SJSA1 (cell line): ENCODE data around the gene TPM4. TPM values are rescaled to one million over a fixed set of nuclear protein-coding genes. Genes with fewer than 3 reads are reported as not detected.

Experiments
- DNase-seq, 2 experiments: peaks; one replicate each; pipeline ENCODE4 v3.0.0-alpha.2; 2015 to 2020; ENCODE audit warnings: low spot score in 2 of 2, low read depth in 1 of 2
- H3K27ac ChIP-seq: fragments of 250-450 bp; sonication (Bioruptor Pico); 2 replicates; pipeline ENCODE4 v1.5.1; 2020; ENCODE audit warnings: mild to moderate bottlenecking, moderate library complexity
- H3K27me3 ChIP-seq: fragments of 250-450 bp; sonication (Bioruptor Pico); replicated peaks from 2 replicates; pipeline ENCODE4 v1.5.1; 2020; ENCODE audit warnings: mild to moderate bottlenecking, moderate library complexity
- H3K36me3 ChIP-seq: fragments of 250-450 bp; sonication (Bioruptor Pico); 2 replicates; pipeline ENCODE4 v1.5.1; 2020; ENCODE audit warnings: mild to moderate bottlenecking
- H3K4me1 ChIP-seq: fragments of 250-450 bp; sonication (Bioruptor Pico); replicated peaks from 2 replicates; pipeline ENCODE4 v1.6.1; 2021; ENCODE audit warnings: mild to moderate bottlenecking
- H3K4me3 ChIP-seq: fragments of 250-450 bp; sonication (Bioruptor Pico); 2 replicates; pipeline ENCODE4 v1.5.1; 2020; ENCODE audit warnings: mild to moderate bottlenecking
- H3K9me3 ChIP-seq: fragments of 250-450 bp; sonication (Bioruptor Pico); replicated peaks from 2 replicates; pipeline ENCODE4 v1.5.1; 2020; ENCODE audit warnings: mild to moderate bottlenecking
- total RNA-seq: library from RNA; depleted of rRNA; stranded (reverse); fragments of >200 nt; shearing (Covaris generic); gene quantifications from 2 replicates; pipeline ENCODE4 v1.2.3, GENCODE V29; 2014

Gene TPM4
- total RNA-seq, 1 experiment from 2014 or later, result 1,990 TPM

DNA sequence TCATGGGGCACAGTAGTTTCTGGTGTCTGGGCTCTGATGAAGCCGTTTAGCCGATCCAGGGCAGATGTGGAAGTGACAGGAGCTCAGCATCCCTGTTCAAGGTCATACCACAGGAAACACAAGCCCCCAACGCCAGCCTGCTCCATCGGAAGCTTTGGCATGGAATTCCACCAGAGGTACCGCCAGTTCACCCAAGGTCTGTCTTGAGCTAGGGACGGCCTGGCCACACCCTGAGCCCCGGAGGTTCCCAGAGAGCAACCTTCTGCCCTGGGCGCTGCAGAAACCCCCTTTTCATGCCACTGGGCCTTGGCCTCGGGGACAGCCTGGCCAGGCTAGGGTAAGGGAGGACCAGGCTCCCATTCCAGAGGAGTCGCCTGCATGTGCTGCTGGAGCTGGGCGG lies 39.4 kb upstream of the TPM4 start:
- Histone ChIP-seq H3K4me1 (peaks cover 11% of the 10 kb centered on the region), H3K4me3 (no peak overlapping the region)

DNA sequence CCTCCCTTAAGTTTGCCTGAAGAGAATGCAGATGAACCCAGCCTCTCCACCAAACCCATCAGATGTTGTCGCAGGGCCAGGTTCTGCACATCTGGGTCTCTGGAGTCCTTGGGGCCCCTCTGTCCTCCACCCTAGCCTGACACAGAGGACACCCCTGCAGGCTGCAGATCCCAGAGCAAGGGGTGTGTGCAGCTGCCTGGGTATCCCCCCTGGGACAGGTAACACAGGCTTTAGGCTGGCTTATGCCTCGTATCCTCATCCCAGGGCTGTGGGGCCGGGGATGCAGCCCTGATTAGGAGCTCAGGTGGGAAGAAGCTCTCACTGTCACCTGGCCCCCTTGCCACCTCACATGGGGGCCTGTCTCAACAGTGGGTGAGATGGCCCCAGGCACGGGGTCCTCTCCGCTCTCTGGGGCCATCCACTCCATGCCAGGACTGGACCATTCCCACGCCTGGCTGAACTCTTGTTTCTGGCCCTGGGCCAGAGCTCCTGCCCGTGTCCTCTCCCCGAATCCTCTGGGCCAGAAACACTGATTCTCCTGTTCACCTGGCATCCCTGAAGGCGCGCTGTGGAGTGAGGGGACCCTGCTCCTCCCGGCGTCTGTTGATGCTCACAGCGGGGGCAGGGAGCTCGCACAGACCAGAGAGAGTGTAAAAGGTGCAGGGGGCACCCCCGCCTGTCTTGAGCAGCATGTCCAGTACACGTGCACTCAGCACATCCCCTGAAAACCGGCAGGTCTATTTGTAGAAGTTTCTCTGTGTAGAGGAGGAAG lies 38.7 kb upstream of the TPM4 start:
- Histone ChIP-seq H3K4me1 (peaks cover 11% of the 10 kb centered on the region), H3K4me3 (no peak overlapping the region), H3K36me3 (no peaks in the 10 kb centered on the region), H3K27me3 (no peaks in the 10 kb centered on the region), H3K9me3 (no peaks in the 10 kb centered on the region), H3K27ac (no peak overlapping the region)
- DNase-seq, result no peak

More for the DNA sequence above, 39.4 kb upstream of the TPM4 start:
- Histone ChIP-seq H3K27ac (no peak overlapping the region), H3K27me3 (no peaks in the 10 kb centered on the region), H3K36me3 (no peaks in the 10 kb centered on the region), H3K9me3 (no peaks in the 10 kb centered on the region)
- no peak for DNase-seq

DNA sequence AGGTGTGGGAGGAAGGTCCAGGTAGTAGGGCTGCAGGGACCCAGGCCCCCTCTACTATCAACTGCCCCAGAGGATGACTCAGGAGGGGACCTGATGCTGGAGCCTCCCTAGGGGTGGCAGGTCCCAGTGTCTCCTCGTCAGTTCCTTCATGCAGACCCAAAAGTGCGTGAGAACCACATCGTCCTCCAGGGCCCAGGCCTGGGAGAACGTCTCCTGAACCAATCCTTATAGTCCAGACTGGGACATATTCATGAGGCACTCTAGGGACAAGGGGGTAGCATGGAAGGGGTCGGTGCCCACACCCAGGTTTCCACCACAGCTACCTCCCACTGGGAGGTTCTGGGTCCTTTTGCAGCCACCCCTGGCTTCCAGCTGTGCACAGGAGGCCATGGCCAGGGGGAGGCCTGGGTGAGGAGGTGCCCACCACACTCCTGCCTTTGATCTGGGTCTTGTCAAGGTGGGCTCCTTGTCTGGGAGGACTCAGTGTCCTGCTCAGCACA lies 38.0 kb upstream of the TPM4 start:
- no peaks in the 10 kb centered on the region for H3K36me3 ChIP-seq
- no peaks in the 10 kb centered on the region for H3K27me3 ChIP-seq
- no peaks in the 10 kb centered on the region for H3K9me3 ChIP-seq
- no peak overlapping the region for H3K4me3 ChIP-seq
- DNase-seq, result no peak
- H3K27ac ChIP-seq, result no peak overlapping the region
- peaks cover 11% of the 10 kb centered on the region for H3K4me1 ChIP-seq

DNA sequence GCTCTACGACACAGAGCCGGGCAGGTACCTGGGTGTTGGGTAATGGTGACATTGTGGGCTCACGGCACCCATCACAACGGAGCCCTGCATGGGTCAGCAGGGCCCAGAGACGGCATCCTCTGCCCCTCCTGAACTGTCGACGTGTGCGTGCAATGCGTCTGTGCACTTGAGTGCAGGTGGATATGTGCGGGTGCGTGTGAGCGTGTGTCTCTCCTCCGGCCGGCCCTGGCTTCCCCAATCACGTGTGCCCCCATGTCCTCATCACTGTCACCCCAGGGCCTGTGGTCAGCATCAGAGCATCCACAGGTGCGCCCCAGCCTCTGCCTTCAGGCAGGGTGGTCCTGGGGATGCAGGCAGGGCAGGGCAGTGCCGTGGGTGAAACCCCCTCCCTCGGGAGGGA lies 37.2 kb upstream of the TPM4 start:
- peaks cover 11% of the 10 kb centered on the region for H3K4me1 ChIP-seq
- DNase-seq, result no peak
- H3K36me3 ChIP-seq, result no peaks in the 10 kb centered on the region
- no peaks in the 10 kb centered on the region for H3K27me3 ChIP-seq
- no peak overlapping the region for H3K4me3 ChIP-seq
- no peaks in the 10 kb centered on the region for H3K9me3 ChIP-seq
- no peak overlapping the region for H3K27ac ChIP-seq

DNA sequence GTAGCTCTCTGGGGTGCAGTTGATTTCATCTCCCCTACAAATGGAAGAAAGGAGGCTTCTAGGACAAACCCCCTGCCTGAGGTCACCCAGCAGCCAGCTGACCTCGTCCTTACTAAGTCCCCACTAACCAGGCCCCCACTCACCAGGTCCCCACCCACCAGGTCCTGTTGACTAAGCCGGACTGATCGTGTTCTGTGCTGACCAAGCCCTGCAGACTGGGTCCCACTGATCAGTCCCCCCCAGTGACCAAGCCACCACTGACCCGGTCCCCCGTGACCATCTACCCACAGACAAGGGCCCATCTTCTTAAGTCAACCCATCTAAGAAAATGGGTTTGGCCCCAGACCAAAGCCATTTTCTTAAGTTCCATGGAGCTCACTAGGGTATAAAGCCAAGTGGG lies 36.8 kb upstream of the TPM4 start:
- Histone ChIP-seq H3K27ac (no peak overlapping the region), H3K36me3 (no peaks in the 10 kb centered on the region), H3K4me1 (peaks cover 11% of the 10 kb centered on the region), H3K9me3 (no peaks in the 10 kb centered on the region), H3K4me3 (no peak overlapping the region), H3K27me3 (no peaks in the 10 kb centered on the region)
- no peak for DNase-seq

DNA sequence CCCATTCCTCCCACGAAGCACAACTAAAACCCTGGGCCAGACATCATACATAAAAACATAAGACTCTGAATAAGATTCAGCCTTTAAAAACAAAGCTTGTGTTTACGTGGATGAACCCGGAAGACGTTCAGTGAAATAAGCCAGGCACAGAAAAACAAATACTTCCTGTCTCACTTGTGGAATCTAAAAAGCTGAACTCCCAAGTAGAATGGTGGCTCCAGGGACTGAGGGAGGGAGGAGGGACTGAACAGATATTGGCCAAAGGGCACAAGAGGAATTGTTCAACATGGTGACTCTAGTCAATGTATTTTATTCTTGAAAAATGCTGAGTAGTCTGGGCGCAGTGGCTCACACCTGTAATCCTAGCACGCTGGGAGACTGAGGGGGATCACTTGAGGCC lies 35.7 kb upstream of the TPM4 start:
- Histone ChIP-seq H3K27ac (no peak overlapping the region), H3K4me3 (no peak overlapping the region), H3K27me3 (no peaks in the 10 kb centered on the region), H3K4me1 (peaks cover 11% of the 10 kb centered on the region), H3K36me3 (no peaks in the 10 kb centered on the region), H3K9me3 (no peaks in the 10 kb centered on the region)
- no peak for DNase-seq

DNA sequence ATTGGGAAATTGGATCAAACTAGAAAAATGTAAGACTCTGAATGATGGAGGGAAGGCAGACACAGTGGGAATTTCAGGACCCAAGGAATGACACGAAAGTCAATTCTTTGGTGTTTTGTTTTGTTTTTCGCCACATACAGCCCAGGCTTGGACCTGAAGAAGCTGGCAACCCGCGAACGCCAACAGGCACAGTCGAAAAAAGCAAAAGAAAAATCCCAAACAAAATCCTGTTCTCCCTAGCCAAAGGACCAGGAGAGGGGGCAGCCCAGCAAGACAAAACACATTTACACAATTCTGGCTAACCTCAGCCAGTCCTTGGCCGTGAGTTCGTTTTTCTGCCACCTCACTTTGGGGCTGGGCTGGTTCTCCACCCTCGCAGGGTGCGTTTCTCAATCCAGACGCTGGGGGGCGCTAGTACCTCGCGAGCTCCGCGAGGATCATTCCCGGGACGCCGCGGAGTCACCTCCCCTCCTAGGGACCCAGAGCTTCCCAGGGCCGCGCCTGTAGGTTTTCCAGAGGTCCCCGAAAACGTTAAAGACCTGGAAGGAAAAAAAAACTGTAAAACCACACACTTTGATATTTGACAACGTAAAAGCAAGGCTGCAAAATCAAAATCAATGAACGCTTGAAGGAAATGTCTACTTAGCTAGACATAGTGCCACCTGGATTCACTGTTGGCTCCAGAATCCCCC lies 34.9 kb upstream of the TPM4 start:
- H3K9me3 ChIP-seq, result no peaks in the 10 kb centered on the region
- peaks cover 11% of the 10 kb centered on the region for H3K4me1 ChIP-seq
- no peak overlapping the region for H3K27ac ChIP-seq
- H3K36me3 ChIP-seq, result no peaks in the 10 kb centered on the region
- H3K27me3 ChIP-seq, result no peaks in the 10 kb centered on the region
- H3K4me3 ChIP-seq, result no peak overlapping the region
- DNase-seq, result peak; percentile 79 to 81

DNA sequence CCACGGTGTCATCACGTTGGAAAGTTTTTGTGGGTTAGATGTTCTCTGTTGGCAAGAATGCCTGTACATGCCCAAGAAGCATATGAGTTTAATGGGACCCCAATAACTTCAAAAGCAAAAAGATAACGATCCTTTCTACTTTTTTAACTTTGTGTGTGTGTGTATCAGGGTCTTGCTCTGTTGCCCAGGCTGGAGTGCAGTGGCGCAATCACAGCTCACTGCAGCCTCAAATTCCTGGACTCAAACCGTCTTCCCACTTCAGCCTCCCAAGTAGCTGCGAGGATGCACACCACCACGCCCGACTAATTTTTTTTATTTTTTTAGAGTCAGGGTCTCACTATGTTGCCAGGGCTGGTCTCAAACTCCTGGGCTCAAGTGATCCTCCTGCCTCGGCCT lies 34.3 kb upstream of the TPM4 start:
- H3K27me3 ChIP-seq, result no peaks in the 10 kb centered on the region
- H3K36me3 ChIP-seq, result no peaks in the 10 kb centered on the region
- DNase-seq, result no peak
- H3K4me3 ChIP-seq, result no peak overlapping the region
- no peaks in the 10 kb centered on the region for H3K9me3 ChIP-seq
- H3K4me1 ChIP-seq, result peaks cover 11% of the 10 kb centered on the region
- H3K27ac ChIP-seq, result no peak overlapping the region

DNA sequence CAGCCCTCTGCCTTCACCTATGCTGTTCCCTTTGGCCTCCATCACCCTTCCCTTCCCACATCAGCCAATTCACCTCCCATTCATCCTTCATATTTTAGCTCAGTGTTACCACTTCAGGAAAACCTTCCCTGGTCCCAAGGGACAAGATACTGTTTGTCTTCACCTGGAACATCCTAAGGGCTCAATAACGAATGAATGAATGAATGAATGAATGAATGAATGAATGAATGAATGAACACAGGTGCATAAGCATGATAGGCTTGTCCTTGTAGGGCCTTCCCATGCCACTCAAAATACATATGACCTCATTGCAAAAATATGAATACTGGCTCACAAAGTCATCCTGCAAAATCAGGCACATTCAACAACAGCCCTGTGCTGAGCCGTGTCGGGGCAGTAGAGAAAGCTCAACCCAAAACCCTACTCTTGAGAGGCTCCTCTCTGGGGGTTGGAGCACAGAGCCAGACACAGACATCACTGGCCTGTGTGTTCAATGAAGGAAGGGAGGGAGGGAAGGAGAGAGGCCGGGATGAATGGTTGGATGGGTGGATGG lies 33.7 kb upstream of the TPM4 start:
- Histone ChIP-seq H3K9me3 (no peaks in the 10 kb centered on the region), H3K4me3 (no peak overlapping the region), H3K27me3 (no peaks in the 10 kb centered on the region), H3K36me3 (no peaks in the 10 kb centered on the region), H3K27ac (no peak overlapping the region), H3K4me1 (peaks cover 11% of the 10 kb centered on the region)
- DNase-seq, result no peak

DNA sequence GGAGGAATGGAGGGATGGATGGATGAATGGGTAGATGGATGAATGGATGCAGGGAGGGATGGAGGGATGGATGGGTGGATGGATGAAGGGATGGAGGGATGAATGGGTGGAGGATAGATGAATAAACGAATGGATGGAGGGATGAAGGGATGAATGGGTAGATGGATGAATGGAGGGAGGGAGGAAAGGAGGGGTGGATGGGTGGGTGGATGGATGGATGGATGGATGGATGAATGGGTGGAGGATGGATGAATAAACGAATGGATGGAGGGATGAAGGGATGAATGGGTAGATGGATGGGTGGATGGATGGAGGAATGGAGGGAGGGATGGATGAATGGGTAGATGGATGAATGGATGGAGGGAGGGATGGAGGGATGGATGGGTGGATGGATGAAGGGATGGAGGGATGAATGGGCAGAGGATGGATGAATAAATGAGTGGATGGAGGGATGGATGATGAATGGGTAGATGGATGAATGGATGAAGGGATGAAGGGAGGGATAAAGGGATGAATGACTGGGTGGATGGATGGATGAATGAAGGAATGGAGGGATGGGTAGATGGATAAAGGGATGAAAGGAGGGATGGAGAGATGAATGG lies 33.0 kb upstream of the TPM4 start:
- Histone ChIP-seq H3K4me3 (no peak overlapping the region), H3K27me3 (no peaks in the 10 kb centered on the region), H3K27ac (no peak overlapping the region), H3K9me3 (no peaks in the 10 kb centered on the region), H3K4me1 (peaks cover 11% of the 10 kb centered on the region), H3K36me3 (no peaks in the 10 kb centered on the region)
- DNase-seq, result no peak

DNA sequence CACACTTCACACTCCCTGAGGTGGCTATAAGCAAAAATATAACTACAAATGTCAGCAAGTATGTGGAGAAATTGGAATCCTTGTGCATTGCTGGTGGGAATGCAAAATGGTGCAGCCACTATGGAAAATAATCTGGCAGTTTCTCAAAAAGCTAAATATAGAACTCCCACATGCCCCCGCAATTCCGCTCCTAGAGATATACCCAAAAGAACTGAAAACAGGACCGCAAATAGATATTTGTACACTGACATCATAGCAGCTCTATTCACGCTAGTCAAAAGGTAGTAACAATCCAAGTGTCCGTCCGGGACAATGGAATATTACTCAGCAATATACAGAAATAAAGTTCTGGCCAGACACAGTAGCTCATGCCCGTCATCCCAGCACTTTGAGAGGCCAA lies 31.5 kb upstream of the TPM4 start:
- no peak for DNase-seq
- no peaks in the 10 kb centered on the region for H3K36me3 ChIP-seq
- no peak overlapping the region for H3K4me3 ChIP-seq
- no peaks in the 10 kb centered on the region for H3K27me3 ChIP-seq
- H3K27ac ChIP-seq, result no peak overlapping the region
- H3K4me1 ChIP-seq, result peaks cover 11% of the 10 kb centered on the region
- no peaks in the 10 kb centered on the region for H3K9me3 ChIP-seq

DNA sequence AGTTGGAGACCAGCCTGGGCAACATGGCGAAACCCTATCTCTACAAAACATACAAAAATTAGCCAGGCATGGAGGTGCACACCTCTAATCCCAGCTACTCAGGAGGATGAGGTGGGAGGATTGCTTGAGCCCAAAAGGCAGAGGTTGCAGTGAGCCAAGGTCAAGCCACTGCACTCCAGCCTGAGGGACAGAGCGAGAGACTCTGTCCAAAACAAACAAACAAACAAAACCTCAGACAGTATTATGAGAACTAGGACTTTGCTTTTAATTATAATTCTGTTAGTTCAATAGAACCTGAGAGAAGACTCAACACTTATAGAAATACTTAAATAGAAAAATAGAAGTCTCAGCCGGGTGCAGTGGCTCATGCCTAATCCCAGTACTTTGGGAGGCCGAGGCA lies 31.1 kb upstream of the TPM4 start:
- H3K4me1 ChIP-seq, result peaks cover 11% of the 10 kb centered on the region
- H3K27me3 ChIP-seq, result no peaks in the 10 kb centered on the region
- H3K27ac ChIP-seq, result no peak overlapping the region
- no peaks in the 10 kb centered on the region for H3K36me3 ChIP-seq
- H3K9me3 ChIP-seq, result no peaks in the 10 kb centered on the region
- no peak for DNase-seq
- H3K4me3 ChIP-seq, result no peak overlapping the region

DNA sequence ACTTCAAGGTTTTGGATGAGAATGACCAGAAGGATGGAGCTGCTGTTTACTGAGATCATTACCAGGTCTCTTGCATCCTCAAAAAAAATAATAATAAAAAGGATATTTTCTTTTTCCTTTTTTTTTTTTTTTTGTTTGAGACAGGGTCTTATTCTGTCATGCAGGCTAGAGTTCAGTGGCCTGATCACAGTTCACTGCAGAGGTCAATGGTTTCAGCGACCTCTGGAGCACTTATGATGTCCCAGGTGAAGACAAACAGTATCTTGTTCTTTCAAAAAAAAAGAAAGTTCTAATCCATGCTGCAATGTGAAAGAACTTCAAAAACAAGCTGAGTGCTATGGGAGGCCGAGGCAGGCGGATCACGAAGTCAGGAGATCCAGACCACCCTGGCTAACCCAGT lies 30.4 kb upstream of the TPM4 start:
- no peak for DNase-seq
- Histone ChIP-seq H3K4me3 (no peak overlapping the region), H3K27ac (no peak overlapping the region), H3K36me3 (no peaks in the 10 kb centered on the region), H3K4me1 (peaks cover 5% of the 10 kb centered on the region), H3K27me3 (no peaks in the 10 kb centered on the region), H3K9me3 (no peaks in the 10 kb centered on the region)

DNA sequence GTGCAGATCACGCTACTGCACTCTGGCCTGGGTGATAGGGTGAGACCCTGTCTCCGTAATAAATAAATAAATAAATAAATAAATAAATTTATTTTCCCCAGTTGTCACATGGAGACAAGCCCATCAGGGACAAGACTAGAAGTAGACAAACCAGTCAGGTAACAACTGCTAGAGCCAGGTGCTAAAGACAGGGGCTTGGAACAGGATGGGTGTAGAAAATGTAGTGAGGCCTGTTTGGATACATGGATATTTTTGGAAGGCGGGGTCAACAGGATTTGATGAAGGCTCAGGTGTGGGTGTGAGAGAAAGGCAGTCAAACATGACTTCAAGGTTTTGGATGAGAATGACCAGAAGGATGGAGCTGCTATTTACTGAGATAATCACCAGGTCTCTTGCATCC lies 27.7 kb upstream of the TPM4 start:
- H3K9me3 ChIP-seq, result no peaks in the 10 kb centered on the region
- H3K27me3 ChIP-seq, result no peaks in the 10 kb centered on the region
- no peaks in the 10 kb centered on the region for H3K4me1 ChIP-seq
- no peaks in the 10 kb centered on the region for H3K36me3 ChIP-seq
- no peak for DNase-seq
- no peak overlapping the region for H3K4me3 ChIP-seq
- H3K27ac ChIP-seq, result no peak overlapping the region
